NT2/D1 (cell line): ENCODE measurements around the gene MAPK7.

Source experiments
- SUZ12 ChIP-seq: IDR thresholded peaks from 2 replicates; pipeline ENCODE4 v1.6.1; 2011; ENCODE audit not compliant: insufficient read length, insufficient read depth; ENCODE audit errors: extremely low read depth
- YY1 ChIP-seq: IDR thresholded peaks from 2 replicates; pipeline ENCODE4 v1.6.1; 2011; ENCODE audit not compliant: insufficient read length, insufficient read depth

- TF ChIP-seq YY1 (no peak), SUZ12 (no peak)
Observed at GRCh38 chr17:19372866-19373504, 5.3 kb upstream of the MAPK7 start.
